ENCODE data around the gene ISCU.
"Not testable (repeated sequence)": the region's sequence is repeated elsewhere in the genome, so short reads cannot be mapped to it uniquely, and the experiment has no call there.

The ISCU gene

GRCh38 chr12:108538616-108539195 lies 23.7 kb upstream of the ISCU start:
- intact Hi-C loops (cut with DNase I): no loop called here
- DNase-seq: peak in 1 of 10 donors; percentile 61

- DNase-seq: no peak
- intact Hi-C loops (cut with DNase I): no loop called here
These were observed 20.1 kb upstream of the ISCU start for GRCh38 chr12:108542320-108542719.

GRCh38 chr12:108543652-108544051 lies 18.7 kb upstream of the ISCU start:
- intact Hi-C loops (cut with DNase I): no loop called here
- no peak for DNase-seq

GRCh38 chr12:108547686-108548085 lies 14.7 kb upstream of the ISCU start:
- intact Hi-C loops (cut with DNase I): no loop called here
- DNase-seq: peak in 1 of 10 donors; percentile 14

GRCh38 chr12:108548954-108549521 lies 13.4 kb upstream of the ISCU start:
- no peak for DNase-seq
- intact Hi-C loops (cut with DNase I): no loop called here

GRCh38 chr12:108551535-108551934 lies 10.9 kb upstream of the ISCU start:
- intact Hi-C loops (cut with DNase I): no loop called here
- no peak for DNase-seq

- intact Hi-C loops (cut with DNase I): no loop called here
- DNase-seq: no peak
These were observed 8.6 kb upstream of the ISCU start for GRCh38 chr12:108553799-108554198.

- intact Hi-C loops (cut with DNase I): not testable (repeated sequence)
These were observed 7.0 kb upstream of the ISCU start for GRCh38 chr12:108555383-108555782.

GRCh38 chr12:108559007-108559655 lies 3.3 kb upstream of the ISCU start:
- no peak for DNase-seq
- intact Hi-C loops (cut with DNase I): no loop called here

More at GRCh38 chr12:108555383-108555782, 7.0 kb upstream of the ISCU start:
- DNase-seq: not testable (repeated sequence)

GRCh38 chr12:108559748-108560147 lies 2.6 kb upstream of the ISCU start:
- intact Hi-C loops (cut with DNase I): loop anchor here (5.0 kb wide), 2 partner anchors 42 to 533 kb away; partner anchors contain the start of genes ALKBH2 and FICD
- DNase-seq: no peak

- DNase-seq: no peak
- intact Hi-C loops (cut with DNase I): loop anchor here (5.0 kb wide), 2 partner anchors 43 to 532 kb away; partner anchors contain the start of genes ALKBH2 and FICD
These were observed 2.1 kb upstream of the ISCU start for GRCh38 chr12:108560321-108560721.

GRCh38 chr12:108560752-108561719 lies 1.4 kb upstream of the ISCU start, which contains the start of gene SART3:
TSS of gene SART3 (minus strand) at chr12:108561173. CDS start at chr12:108561154, 19 bp downstream.
- peak; percentile 61 to 96 (median 76) for DNase-seq
- intact Hi-C loops (cut with DNase I): loop anchor here (5.0 kb wide), 2 partner anchors 44 to 531 kb away; partner anchors contain the start of genes ALKBH2 and FICD

GRCh38 chr12:108561852-108562347 lies 496 bp upstream of the ISCU start:
- intact Hi-C loops (cut with DNase I): loop anchor here (2.0 to 5.0 kb wide), 3 partner anchors 45 to 530 kb away; partner anchors contain the start of genes ALKBH2 and FICD
- no peak for DNase-seq

- DNase-seq: peak; percentile 63 to 97 (median 78)
- intact Hi-C loops (cut with DNase I): loop anchor here (1.0 to 5.0 kb wide), 4 partner anchors 46 to 529 kb away; partner anchors contain the start of genes ALKBH2 and FICD
These were observed 874 bp downstream of the ISCU start for GRCh38 chr12:108563136-108563803.

GRCh38 chr12:108563804-108564151 lies 1.4 kb downstream of the ISCU start:
- no peak for DNase-seq
- intact Hi-C loops (cut with DNase I): loop anchor here (1.0 to 5.0 kb wide), 5 partner anchors 46 to 529 kb away; partner anchors contain the start of genes ALKBH2 and FICD

GRCh38 chr12:108564724-108565123 lies 2.3 kb downstream of the ISCU start:
- DNase-seq: no peak
- intact Hi-C loops (cut with DNase I): loop anchor here (2.0 to 5.0 kb wide), 3 partner anchors 47 to 528 kb away; partner anchors contain the start of genes ALKBH2 and FICD

- DNase-seq: no peak
- intact Hi-C loops (cut with DNase I): loop anchor here (2.0 kb wide), 1 partner anchor 386 kb away; no protein-coding TSS in a partner anchor
These were observed 2.8 kb downstream of the ISCU start for GRCh38 chr12:108565146-108565545.

GRCh38 chr12:108565976-108566375 lies 3.6 kb downstream of the ISCU start:
- intact Hi-C loops (cut with DNase I): loop anchor here (2.0 kb wide), 1 partner anchor 385 kb away; no protein-coding TSS in a partner anchor

GRCh38 chr12:108566452-108566851 lies 4.1 kb downstream of the ISCU start:
- no peak for DNase-seq
- intact Hi-C loops (cut with DNase I): no loop called here

More at GRCh38 chr12:108565976-108566375, 3.6 kb downstream of the ISCU start:
- DNase-seq: peak in 3 of 10 donors; percentile 40 to 90 (median 78)

Data from posterior cingulate gyrus (tissue), 11 donors.